Astrocyte (in vitro differentiated cells and primary cell): ENCODE measurements around the gene CCDC86. TPM values are rescaled to one million over a fixed set of nuclear protein-coding genes. Genes with fewer than 3 reads are reported as not detected.
A peak's percentile ranks its signal among the peaks of the same experiment; 100 is the strongest.

ENCODE experiments used
- DNase-seq: peaks from one replicate; pipeline ENCODE4 v3.0.0-alpha.2; 2010; ENCODE audit warnings: low read depth
- FAIRE-seq: peaks from 2 replicates; lab custom pipeline; 2011; peaks lifted over from hg19 to GRCh38; lab: Jason Lieb, UNC
- H2AFZ ChIP-seq: 2 replicates; pipeline ENCODE4 v1.6.0; 2012; ENCODE audit warnings: low read depth, low read length, inconsistent platforms
- H3K27ac ChIP-seq: 2 replicates; pipeline ENCODE4 v1.5.1; 2011; ENCODE audit warnings: low read depth, low read length, inconsistent platforms
- H3K27me3 ChIP-seq: 2 replicates; pipeline ENCODE4 v1.6.0; 2011; ENCODE audit warnings: low read length, inconsistent platforms; ENCODE audit not compliant: insufficient read depth
- H3K36me3 ChIP-seq: 2 replicates; pipeline ENCODE4 v1.5.1; 2011; ENCODE audit warnings: low read length, inconsistent platforms; ENCODE audit not compliant: insufficient read depth
- H3K4me1 ChIP-seq: 2 replicates; pipeline ENCODE4 v1.5.1; 2011; ENCODE audit warnings: low read length, inconsistent platforms; ENCODE audit not compliant: insufficient read depth
- H3K4me2 ChIP-seq: 2 replicates; pipeline ENCODE4 v1.6.0; 2012; ENCODE audit warnings: low read length, inconsistent platforms
- H3K4me3 ChIP-seq: 2 replicates; pipeline ENCODE4 v1.5.1; 2011; ENCODE audit warnings: low read depth, mild to moderate bottlenecking, low read length, inconsistent platforms; ENCODE audit not compliant: insufficient read depth
- H3K79me2 ChIP-seq: 2 replicates; pipeline ENCODE4 v1.6.0; 2012; ENCODE audit warnings: mild to moderate bottlenecking, low read length, inconsistent platforms; ENCODE audit not compliant: insufficient read depth
- H3K9ac ChIP-seq: 2 replicates; pipeline ENCODE4 v1.6.0; 2012; ENCODE audit warnings: mild to moderate bottlenecking, low read length, inconsistent platforms
- H3K9me3 ChIP-seq: 2 replicates; pipeline ENCODE4 v1.5.1; 2012; ENCODE audit warnings: low read depth, mild to moderate bottlenecking, low read length, inconsistent platforms; ENCODE audit not compliant: insufficient read depth
- H4K20me1 ChIP-seq: 2 replicates; pipeline ENCODE4 v1.6.0; 2012; ENCODE audit warnings: low read length, inconsistent platforms; ENCODE audit not compliant: insufficient read depth
- H3K27ac Mint-ChIP-seq: one replicate; pipeline ENCODE4 v1.8.0; 2021; ENCODE audit warnings: mild to moderate bottlenecking, mixed read lengths; ENCODE audit not compliant: unreplicated experiment
- H3K27me3 Mint-ChIP-seq: one replicate; pipeline ENCODE4 v1.8.0; 2021; ENCODE audit warnings: low read depth, mixed read lengths; ENCODE audit not compliant: unreplicated experiment
- H3K36me3 Mint-ChIP-seq: one replicate; pipeline ENCODE4 v1.8.0; 2021; ENCODE audit warnings: low read depth, mixed read lengths; ENCODE audit not compliant: unreplicated experiment
- H3K4me1 Mint-ChIP-seq: one replicate; pipeline ENCODE4 v1.8.0; 2021; ENCODE audit warnings: low read depth, mixed read lengths; ENCODE audit not compliant: unreplicated experiment
- H3K4me3 Mint-ChIP-seq: one replicate; pipeline ENCODE4 v1.8.0; 2021; ENCODE audit warnings: mild to moderate bottlenecking, moderate library complexity, mixed read lengths; ENCODE audit not compliant: unreplicated experiment
- H3K9me3 Mint-ChIP-seq: one replicate; pipeline ENCODE4 v1.8.0; 2021; ENCODE audit warnings: mild to moderate bottlenecking, mixed read lengths; ENCODE audit not compliant: unreplicated experiment
- CTCF ChIP-seq: IDR thresholded peaks from 2 replicates; pipeline ENCODE4 v1.5.1; 2011; ENCODE audit warnings: low read depth, mild to moderate bottlenecking, inconsistent platforms, low read length, moderate library complexity; ENCODE audit not compliant: insufficient read depth
- EZH2 ChIP-seq: IDR thresholded peaks from 2 replicates; pipeline ENCODE4 v1.6.1; 2012; ENCODE audit warnings: mild to moderate bottlenecking, low read length, inconsistent platforms; ENCODE audit not compliant: insufficient read depth
- total RNA-seq: library from RNA; stranded (reverse); gene quantifications from 2 replicates; pipeline ENCODE4 v1.2.1, GENCODE V29; 2021

Gene CCDC86
- total RNA-seq, 1 donor from 2014 or later: 51.4 TPM

GRCh38 chr11:60831143-60831500 is 10.8 kb upstream of the CCDC86 start:
- H3K9ac ChIP-seq: no peak overlapping the region
- DNase-seq: peak; percentile 33
- Mint-ChIP-seq H3K4me3 (no peak overlapping the region), H3K4me1 (no peaks in the 10 kb centered on the region), H3K36me3 (no peaks in the 10 kb centered on the region), H3K27me3 (peaks cover 51% of the 10 kb centered on the region), H3K27ac (no peak overlapping the region), H3K9me3 (no peaks in the 10 kb centered on the region)
- no peak overlapping the region for H3K4me3 ChIP-seq
- TF ChIP-seq CTCF (peak; percentile 85), EZH2 (no peak)
- no peaks in the 10 kb centered on the region for H3K36me3 ChIP-seq
- no peaks in the 10 kb centered on the region for H3K79me2 ChIP-seq
- H3K9me3 ChIP-seq: no peaks in the 10 kb centered on the region
- peaks cover 6% of the 10 kb centered on the region for H3K4me1 ChIP-seq
- no peak for FAIRE-seq
- H3K27ac ChIP-seq: no peak overlapping the region
- peaks cover 5% of the 10 kb centered on the region for H4K20me1 ChIP-seq
- no peak overlapping the region for H3K4me2 ChIP-seq
- H3K27me3 ChIP-seq: peaks cover 24% of the 10 kb centered on the region
- no peak overlapping the region for H2AFZ ChIP-seq

DNA sequence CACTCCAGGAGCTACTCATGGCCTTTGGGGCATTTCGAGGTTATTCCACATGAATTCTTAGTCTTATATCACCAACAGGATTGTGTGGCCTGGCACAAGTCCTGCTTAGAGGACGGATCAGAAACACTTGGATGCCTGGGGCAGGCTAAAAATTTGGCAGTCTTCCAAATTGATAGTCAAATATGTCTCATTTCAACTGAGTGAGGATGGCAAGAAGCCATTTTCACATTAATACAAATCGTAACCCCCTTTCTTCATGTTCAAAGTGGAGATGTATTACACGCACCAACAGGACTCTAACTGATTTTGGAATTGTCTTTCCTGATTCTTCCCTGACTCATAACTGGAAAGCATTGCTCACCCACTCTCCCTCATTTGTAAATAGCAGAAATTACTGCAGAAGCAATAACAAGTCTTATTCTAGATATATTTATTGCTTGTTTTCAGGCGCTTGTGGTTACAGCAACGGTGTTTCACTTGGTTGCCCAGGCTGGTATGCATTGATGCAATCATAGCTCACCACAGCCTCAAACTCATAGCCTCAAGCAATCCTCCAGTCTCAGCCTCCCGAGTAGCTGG is 10.3 kb upstream of the CCDC86 start:
- Histone ChIP-seq H4K20me1 (peaks cover 5% of the 10 kb centered on the region), H3K4me2 (no peak overlapping the region), H3K27ac (no peak overlapping the region), H3K4me3 (no peak overlapping the region), H3K79me2 (no peaks in the 10 kb centered on the region), H3K36me3 (no peaks in the 10 kb centered on the region), H3K4me1 (peaks cover 6% of the 10 kb centered on the region), H2AFZ (no peak overlapping the region), H3K27me3 (peaks cover 24% of the 10 kb centered on the region), H3K9me3 (no peaks in the 10 kb centered on the region), H3K9ac (no peak overlapping the region)
- Mint-ChIP-seq H3K4me3 (no peak overlapping the region), H3K4me1 (no peaks in the 10 kb centered on the region), H3K27ac (no peak overlapping the region), H3K36me3 (no peaks in the 10 kb centered on the region), H3K27me3 (peaks cover 52% of the 10 kb centered on the region), H3K9me3 (no peaks in the 10 kb centered on the region)
- TF ChIP-seq CTCF (no peak), EZH2 (no peak)
- FAIRE-seq: no peak
- DNase-seq: peak; percentile 30

DNA sequence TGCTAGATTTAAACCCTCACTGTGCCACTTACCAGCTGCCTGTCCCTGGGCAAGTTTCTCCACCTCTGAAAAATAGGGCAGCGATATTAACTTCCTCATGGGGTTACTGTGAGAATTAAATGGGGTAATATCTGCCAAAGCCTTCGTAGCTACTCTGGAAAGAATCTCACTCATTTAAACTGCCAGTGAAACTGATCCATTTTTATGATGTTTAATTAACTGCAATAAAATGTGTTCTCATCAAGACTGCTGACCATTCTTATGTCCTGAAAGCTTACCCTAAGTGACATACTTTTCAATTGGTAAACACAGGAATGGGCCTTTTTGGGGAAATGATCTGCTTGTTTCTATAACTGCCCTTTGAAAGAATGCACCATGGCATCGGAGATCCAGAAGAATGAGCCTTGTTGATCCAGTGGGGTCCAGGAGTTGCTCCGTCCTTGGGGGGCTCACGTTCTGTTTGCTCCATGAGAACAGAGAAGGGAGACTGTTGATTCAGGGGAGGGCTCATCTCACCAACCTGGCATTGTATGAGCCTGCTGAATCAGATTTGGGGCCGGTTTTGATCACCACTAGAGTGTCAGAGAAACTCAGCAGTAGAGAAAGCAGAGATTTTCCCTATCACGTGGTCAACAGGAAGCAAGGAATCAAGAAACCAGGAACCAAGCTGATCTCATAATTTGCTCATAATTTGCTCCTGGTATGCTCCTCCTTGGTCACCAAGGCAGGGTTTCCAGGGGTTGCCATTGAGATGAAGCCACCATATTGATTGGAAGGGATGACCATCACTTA is 7.0 kb upstream of the CCDC86 start:
- no peak overlapping the region for H3K27ac ChIP-seq
- no peaks in the 10 kb centered on the region for H3K79me2 ChIP-seq
- no peaks in the 10 kb centered on the region for H3K9me3 ChIP-seq
- no peak for FAIRE-seq
- peaks cover 37% of the 10 kb centered on the region for H3K27me3 ChIP-seq
- no peaks in the 10 kb centered on the region for H3K4me1 Mint-ChIP-seq
- no peak overlapping the region for H2AFZ ChIP-seq
- H3K4me2 ChIP-seq: no peak overlapping the region
- H3K9ac ChIP-seq: no peak overlapping the region
- DNase-seq: no peak
- TF ChIP-seq EZH2: no peak
- no peak for TF ChIP-seq CTCF
- no peaks in the 10 kb centered on the region for H3K36me3 ChIP-seq
- peaks cover 40% of the 10 kb centered on the region for H3K27me3 Mint-ChIP-seq
- H3K27ac Mint-ChIP-seq: no peak overlapping the region
- peaks cover 6% of the 10 kb centered on the region for H3K4me1 ChIP-seq
- H3K36me3 Mint-ChIP-seq: no peaks in the 10 kb centered on the region
- peaks cover 5% of the 10 kb centered on the region for H4K20me1 ChIP-seq
- H3K9me3 Mint-ChIP-seq: no peaks in the 10 kb centered on the region
- no peak overlapping the region for H3K4me3 Mint-ChIP-seq
- no peak overlapping the region for H3K4me3 ChIP-seq
